Sigmoid colon (tissue), 7 donors: ENCODE results near the gene PPP2R3C. TPM values are rescaled to one million over a fixed set of nuclear protein-coding genes. Genes with fewer than 3 reads are reported as not detected.
"Not testable (repeated sequence)": the region's sequence is repeated elsewhere in the genome, so short reads cannot be mapped to it uniquely, and the experiment has no call there.

Source experiments
- DNase-seq: peaks from one replicate; pipeline ENCODE4 v3.0.0-alpha.2; 2019
- H3K27ac ChIP-seq, 4 donors: fragments of 200-600 bp; sonication (generic); one replicate each; pipeline ENCODE4 v1.5.1; 2016 to 2019; ENCODE audit warnings: mild to moderate bottlenecking in 1 of 4
- H3K27me3 ChIP-seq, 3 donors: fragments of 200-600 bp; sonication (generic); one replicate each; pipeline ENCODE4 v1.5.1; 2019; ENCODE audit warnings: mild to moderate bottlenecking in 1 of 3
- H3K36me3 ChIP-seq, 4 donors: fragments of 200-600 bp; sonication (generic); one replicate each; pipeline ENCODE4 v1.5.1; 2016 to 2019
- H3K4me1 ChIP-seq, 4 donors: fragments of 200-600 bp; sonication (generic); one replicate each; pipeline ENCODE4 v1.5.1; 2017 to 2019
- H3K4me3 ChIP-seq, 4 donors: fragments of 200-600 bp; sonication (generic); one replicate each; pipeline ENCODE4 v1.5.1; 2017 to 2019; ENCODE audit warnings: mild to moderate bottlenecking in 2 of 4, moderate library complexity in 1 of 4
- H3K9me3 ChIP-seq, 4 donors: fragments of 200-600 bp in 3 of 4; sonication (generic) in 3 of 4; one replicate each; pipeline versions ENCODE4 v1.5.1 to v1.6.1; 2013 to 2019
- EP300 ChIP-seq, 4 donors: sonication (generic); formaldehyde crosslinking; IDR thresholded peaks; one replicate each; pipeline ENCODE4 v1.6.1; 2017; ENCODE audit warnings: antibody characterized with exemption in 4 of 4
- POLR2A ChIP-seq, 2 donors: fragments of 450-650 bp; IDR thresholded peaks; one replicate each; pipeline ENCODE4 v1.6.1; 2016; ENCODE audit warnings: antibody characterized with exemption in 2 of 2, mild to moderate bottlenecking in 2 of 2, moderate library complexity in 2 of 2
- POLR2AphosphoS5 ChIP-seq, 4 donors: sonication (generic); formaldehyde crosslinking; IDR thresholded peaks; one replicate each; pipeline ENCODE4 v1.6.1; 2017; ENCODE audit warnings: antibody characterized with exemption in 4 of 4
- WGBS, 2 donors: extraction: QIAGEN DNeasy Blood & Tissue Kit; methylation state at CpG; one replicate each; pipeline ENCODE4 v1.1.7; 2013; 5-methylcytosine and 5-hydroxymethylcytosine counted together
- intact Hi-C: fragments of 100-400 bp; cut with DNase I; formaldehyde crosslinking; loops from one replicate; pipeline ENCODE4 v1.15.1; 2023
- polyA plus RNA-seq, 3 donors: library from polyadenylated mRNA; stranded (reverse); fragments of 200-250 nt; gene quantifications; one replicate each; pipeline ENCODE4 v1.2.3, GENCODE V29; 2013
- total RNA-seq, 4 donors: library from RNA; depleted of rRNA; stranded (reverse); fragments of >200 nt; gene quantifications; one replicate each; pipeline ENCODE4 v1.1.0, GENCODE V29; 2016
- TF ChIP-seq, protein P1 (sequence below), 4 experiments: fragments of 450-650 bp in 3 of 4; fragments of 200-600 bp in 1 of 4; IDR thresholded peaks; one replicate each; pipeline ENCODE4 v1.5.1; 2016 to 2019; ENCODE audit warnings: antibody characterized with exemption in 4 of 4, mild to moderate bottlenecking in 3 of 4, moderate library complexity in 2 of 4
- donor health status: healthy with polysubstance abuse.
- donor health status: Bipolar disorder and iron deficiency.
- donor health status: healthy.

PPP2R3C gene
- total and polyA plus RNA-seq, 7 donors, result 22.1 to 50.9 (median 42.5) TPM

DNA sequence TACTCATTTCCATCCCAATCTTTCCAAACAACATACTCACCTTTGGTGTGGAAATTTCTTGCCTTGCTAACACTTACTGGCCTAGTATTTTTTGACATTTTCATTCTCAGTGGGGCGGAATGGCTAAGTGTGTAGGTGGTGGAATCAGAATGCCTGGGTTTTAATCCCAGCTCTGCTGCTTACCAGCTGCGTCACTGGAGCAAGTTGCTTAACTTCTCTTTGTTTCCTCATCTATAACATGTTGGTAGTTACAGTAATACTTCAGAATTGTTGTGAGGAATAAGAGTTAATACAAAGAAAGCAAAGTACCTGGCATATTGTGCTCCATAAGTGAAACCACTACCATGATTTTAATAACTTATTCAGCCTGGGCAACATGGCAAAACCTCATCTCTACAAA lies 78.7 kb downstream of the PPP2R3C start:
- TF ChIP-seq POLR2AphosphoS5 (IDR thresholded peaks at IDR 0.05) (no peak), EP300 (IDR thresholded peaks at IDR 0.05) (no peak), POLR2A (IDR thresholded peaks at IDR 0.05) (no peak)
- TF ChIP-seq, protein P1, sequence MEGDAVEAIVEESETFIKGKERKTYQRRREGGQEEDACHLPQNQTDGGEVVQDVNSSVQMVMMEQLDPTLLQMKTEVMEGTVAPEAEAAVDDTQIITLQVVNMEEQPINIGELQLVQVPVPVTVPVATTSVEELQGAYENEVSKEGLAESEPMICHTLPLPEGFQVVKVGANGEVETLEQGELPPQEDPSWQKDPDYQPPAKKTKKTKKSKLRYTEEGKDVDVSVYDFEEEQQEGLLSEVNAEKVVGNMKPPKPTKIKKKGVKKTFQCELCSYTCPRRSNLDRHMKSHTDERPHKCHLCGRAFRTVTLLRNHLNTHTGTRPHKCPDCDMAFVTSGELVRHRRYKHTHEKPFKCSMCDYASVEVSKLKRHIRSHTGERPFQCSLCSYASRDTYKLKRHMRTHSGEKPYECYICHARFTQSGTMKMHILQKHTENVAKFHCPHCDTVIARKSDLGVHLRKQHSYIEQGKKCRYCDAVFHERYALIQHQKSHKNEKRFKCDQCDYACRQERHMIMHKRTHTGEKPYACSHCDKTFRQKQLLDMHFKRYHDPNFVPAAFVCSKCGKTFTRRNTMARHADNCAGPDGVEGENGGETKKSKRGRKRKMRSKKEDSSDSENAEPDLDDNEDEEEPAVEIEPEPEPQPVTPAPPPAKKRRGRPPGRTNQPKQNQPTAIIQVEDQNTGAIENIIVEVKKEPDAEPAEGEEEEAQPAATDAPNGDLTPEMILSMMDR (IDR thresholded peaks at IDR 0.05), result no peak
- Histone ChIP-seq H3K9me3 (no peaks in the 10 kb centered on the region), H3K4me1 (peaks cover 0 to 19% (median 13%) of the 10 kb centered on the region in 4 donors), H3K27ac (no peak overlapping the region), H3K4me3 (no peak overlapping the region), H3K27me3 (no peaks in the 10 kb centered on the region), H3K36me3 (no peaks in the 10 kb centered on the region)
- WGBS, 2 donors, result 91 to 92% methylated on average over 2 of the region's 2 CpGs
- no peak for DNase-seq
- intact Hi-C loops, result loop anchor here (10.0 kb wide), 3 partner anchors 168 to 782 kb away; partner anchors contain the start of genes BAZ1A, BRMS1L and PSMA6

DNA sequence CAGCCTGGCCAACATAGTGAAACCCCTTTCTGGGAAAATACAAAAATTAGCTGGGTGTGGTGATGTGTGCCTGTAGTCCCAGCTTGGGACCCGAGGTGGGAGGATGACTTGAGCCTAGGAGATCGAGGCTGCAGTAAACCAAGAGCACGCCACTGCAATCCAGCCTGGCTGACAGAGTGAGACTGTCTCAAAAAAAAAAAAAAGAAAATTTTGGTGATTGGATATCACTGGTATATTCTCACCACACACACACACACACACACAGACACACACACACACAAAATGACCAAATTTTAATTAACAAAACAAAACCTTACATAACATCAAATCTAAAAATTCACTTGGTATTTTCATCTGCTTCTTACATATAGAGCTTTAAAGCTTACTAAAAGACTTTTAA lies 79.2 kb downstream of the PPP2R3C start:
- intact Hi-C loops, result loop anchor here (10.0 kb wide), 3 partner anchors 168 to 782 kb away; partner anchors contain the start of genes BAZ1A, BRMS1L and PSMA6
- Histone ChIP-seq H3K9me3 (no peaks in the 10 kb centered on the region), H3K4me3 (no peak overlapping the region), H3K36me3 (no peaks in the 10 kb centered on the region), H3K27ac (no peak overlapping the region), H3K27me3 (no peaks in the 10 kb centered on the region), H3K4me1 (peaks cover 0 to 15% (median 10%) of the 10 kb centered on the region in 4 donors)
- WGBS, 2 donors, result 90 to 94% methylated on average over 3 of the region's 3 CpGs
- TF ChIP-seq EP300 (IDR thresholded peaks at IDR 0.05), result no peak
- TF ChIP-seq POLR2AphosphoS5 (IDR thresholded peaks at IDR 0.05), result no peak
- TF ChIP-seq POLR2A (IDR thresholded peaks at IDR 0.05), result no peak
- TF ChIP-seq, protein P1 (IDR thresholded peaks at IDR 0.05), result no peak
- DNase-seq, result no peak

DNA sequence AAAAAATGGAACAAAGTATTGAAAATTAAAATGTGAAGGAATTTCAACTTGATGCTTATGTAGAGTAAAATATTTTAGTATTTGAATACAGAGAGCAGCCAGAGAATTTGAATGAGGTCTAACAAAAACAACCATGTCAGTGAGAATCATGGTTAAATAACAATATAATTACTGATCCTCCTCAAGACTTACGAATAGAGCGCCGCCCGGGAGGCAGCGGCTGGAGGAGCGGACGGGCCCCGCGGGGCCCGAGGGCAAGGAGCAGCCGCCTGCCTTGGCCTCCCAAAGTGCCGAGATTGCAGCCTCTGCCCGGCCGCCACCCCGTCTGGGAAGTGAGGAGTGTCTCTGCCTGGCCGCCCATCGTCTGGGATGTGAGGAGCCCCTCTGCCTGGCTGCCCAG lies 83.5 kb downstream of the PPP2R3C start:
- WGBS, 2 donors, result 96 to 98% methylated on average over 11 of the region's 17 CpGs
- H3K27ac ChIP-seq, H3K4me1 ChIP-seq, H3K4me3 ChIP-seq, H3K36me3 ChIP-seq, intact Hi-C loops, DNase-seq, H3K27me3 ChIP-seq, H3K9me3 ChIP-seq: not testable (repeated sequence)

Other genes starting within 250 kb of the PPP2R3C start
- gene BAZ1A, start 246.6 kb downstream of the PPP2R3C start, total RNA-seq, result 10 to 100 TPM; 18.2 to 25.2 (median 21.6) TPM
- gene BAZ1A, start 246.6 kb downstream of the PPP2R3C start, polyA plus RNA-seq, result 10 to 100 TPM; 22.4 to 73.1 (median 31.8) TPM
- 10 to 100 TPM; 29.9 to 36.1 (median 34.6) TPM for gene SRP54, start 139.0 kb downstream of the PPP2R3C start, total RNA-seq
- 10 to 100 TPM; 31.9 to 35.6 (median 33.0) TPM for gene SRP54, start 139.0 kb downstream of the PPP2R3C start, polyA plus RNA-seq
- gene FAM177A1, start 75.7 kb downstream of the PPP2R3C start, total RNA-seq, result 10 to 100 TPM; 26.3 to 61.5 (median 40.8) TPM
- 100 to 1,000 TPM in 2 of 3 donors, 10 to 100 TPM in 1; 66.7 to 171 (median 145) TPM for gene FAM177A1, start 75.7 kb downstream of the PPP2R3C start, polyA plus RNA-seq
- gene PRORP, start 562 bp upstream of the PPP2R3C start, total RNA-seq, result 10 to 100 TPM in 3 of 4 donors, 1 to 10 TPM in 1; 7.9 to 17.1 (median 13.6) TPM
- gene PRORP, start 562 bp upstream of the PPP2R3C start, polyA plus RNA-seq, result 10 to 100 TPM; 11.4 to 26.0 (median 25.7) TPM
- gene PSMA6, start 170.4 kb upstream of the PPP2R3C start, total RNA-seq, result 100 to 1,000 TPM; 104 to 203 (median 169) TPM
- 100 to 1,000 TPM; 240 to 344 (median 257) TPM for gene PSMA6, start 170.4 kb upstream of the PPP2R3C start, polyA plus RNA-seq